ENCODE data around the gene POTEB3.
A peak's percentile ranks its signal among the peaks of the same experiment; 100 is the strongest.
"Not testable (repeated sequence)": the region's sequence is repeated elsewhere in the genome, so short reads cannot be mapped to it uniquely, and the experiment has no call there.

Gene POTEB3

DNA sequence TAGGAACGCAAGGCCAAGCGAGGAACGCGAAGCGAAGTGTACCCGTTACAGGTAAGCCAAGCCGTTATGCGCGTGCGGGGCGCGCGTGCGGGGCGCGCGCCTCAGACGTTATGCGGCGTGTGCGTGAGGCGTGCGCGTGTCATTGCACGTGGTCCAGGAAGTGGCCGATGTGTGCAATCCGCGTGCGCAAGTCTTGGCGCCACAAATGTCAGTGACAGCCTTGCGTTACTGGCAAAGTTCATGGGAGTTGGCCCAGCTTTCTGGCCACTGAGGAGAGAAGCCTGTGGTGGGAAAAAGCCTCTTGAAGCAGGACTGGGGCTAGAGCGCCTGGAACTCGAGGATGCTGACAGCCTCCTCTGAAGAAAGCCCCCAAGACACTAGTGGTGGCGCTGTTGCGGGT, at the start of gene POTEB3:
POTEB3 (minus strand) TSS at position 101 of the 400 bp plus-strand sequence. CDS start 488 bp downstream, outside the sequence.
- not testable (repeated sequence) for FAIRE-seq

DNA sequence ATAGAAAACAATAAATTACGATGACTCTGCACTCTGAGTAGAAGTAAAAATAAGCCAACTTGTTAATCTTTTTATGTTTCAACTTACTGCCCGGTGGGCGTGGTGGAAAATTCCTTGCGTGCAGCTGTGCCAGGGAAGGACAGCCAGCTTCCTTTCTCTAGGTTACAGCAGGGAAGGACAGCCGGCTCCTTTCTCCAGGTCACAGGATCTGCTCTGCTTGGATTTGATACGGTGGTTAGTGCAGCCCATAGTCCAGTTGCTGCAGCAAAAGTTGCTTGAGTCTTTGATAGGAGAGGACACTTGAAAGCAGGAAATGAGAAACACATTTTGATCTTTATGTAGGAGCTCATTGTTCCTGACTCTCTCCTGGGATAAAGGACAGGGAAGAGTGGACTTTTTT, 13.4 kb upstream of the POTEB3 start:
- not testable (repeated sequence) for FAIRE-seq

DNA sequence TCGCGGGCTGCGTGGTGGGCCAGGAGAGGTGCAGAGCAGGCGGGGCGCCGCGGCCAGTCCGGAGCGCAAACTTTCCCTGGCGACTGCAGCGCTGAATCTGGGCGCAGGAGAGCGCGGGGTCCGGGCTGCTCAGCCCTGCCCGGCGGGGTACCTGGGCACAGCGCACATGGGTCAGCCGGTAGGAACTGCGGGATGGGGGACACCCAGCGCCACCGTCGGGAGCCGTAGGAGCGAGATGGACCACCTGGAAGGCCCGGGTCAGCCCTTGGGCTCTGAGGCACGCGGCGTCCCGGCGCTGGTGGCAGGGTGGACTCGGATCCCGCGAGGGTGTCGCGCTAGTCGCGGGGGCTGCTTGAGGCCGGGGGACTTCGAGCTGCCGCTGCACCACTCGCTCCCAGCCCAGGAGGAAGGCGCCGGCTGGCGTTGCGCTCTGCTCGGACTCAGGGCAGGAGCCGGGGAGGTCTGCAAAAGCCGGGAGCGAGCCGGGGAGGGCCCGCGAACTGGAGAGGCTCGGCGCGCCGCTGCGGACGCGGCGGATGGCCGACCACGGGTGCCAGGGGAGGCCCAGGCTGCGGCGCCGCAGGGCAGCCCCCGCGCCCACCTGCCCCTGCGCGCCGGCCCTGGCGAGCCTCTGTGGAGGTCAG, 11.7 kb upstream of the POTEB3 start:
- not testable (repeated sequence) for FAIRE-seq

DNA sequence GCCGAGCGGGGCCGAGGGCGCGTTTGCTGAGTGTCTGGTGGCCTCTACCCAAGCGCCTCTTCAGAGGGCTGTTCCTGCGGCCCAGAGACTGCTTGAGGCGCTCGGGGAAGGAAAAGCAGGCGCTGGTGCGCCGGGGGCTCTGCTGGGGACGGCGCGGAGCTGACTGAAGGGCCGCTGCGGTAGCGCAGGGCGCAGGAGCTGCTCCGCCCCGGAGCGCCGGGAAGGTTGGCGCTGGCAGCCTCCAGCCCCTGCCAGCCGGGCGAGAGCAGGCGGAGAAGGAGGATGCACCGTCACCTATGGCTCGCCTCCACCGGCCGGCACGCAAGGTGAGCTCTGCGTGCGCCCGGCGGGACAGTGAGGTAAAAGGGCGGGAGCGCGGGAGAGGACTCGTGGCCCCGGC, 11.2 kb upstream of the POTEB3 start:
- not testable (repeated sequence) for FAIRE-seq

DNA sequence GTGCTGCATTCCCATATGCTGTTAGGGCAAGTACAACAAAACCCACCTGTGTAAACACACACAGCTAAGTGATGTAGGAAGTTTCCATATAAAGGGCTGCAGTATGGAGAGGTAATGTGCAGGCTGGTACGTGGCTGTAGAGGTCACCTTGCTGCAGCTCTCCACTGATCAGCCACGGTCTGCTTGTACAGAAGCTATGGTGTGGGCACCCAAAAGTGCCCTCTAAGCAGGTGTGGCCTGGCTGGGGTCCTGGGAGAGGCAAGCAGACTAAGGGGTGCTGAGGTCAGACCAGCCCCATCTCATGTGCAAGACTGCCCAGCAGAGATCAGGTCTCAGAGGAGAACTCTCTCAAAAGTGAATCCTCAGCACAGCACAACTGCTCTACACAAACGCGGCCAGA, 32.9 kb downstream of the POTEB3 start:
- not testable (repeated sequence) for FAIRE-seq

DNA sequence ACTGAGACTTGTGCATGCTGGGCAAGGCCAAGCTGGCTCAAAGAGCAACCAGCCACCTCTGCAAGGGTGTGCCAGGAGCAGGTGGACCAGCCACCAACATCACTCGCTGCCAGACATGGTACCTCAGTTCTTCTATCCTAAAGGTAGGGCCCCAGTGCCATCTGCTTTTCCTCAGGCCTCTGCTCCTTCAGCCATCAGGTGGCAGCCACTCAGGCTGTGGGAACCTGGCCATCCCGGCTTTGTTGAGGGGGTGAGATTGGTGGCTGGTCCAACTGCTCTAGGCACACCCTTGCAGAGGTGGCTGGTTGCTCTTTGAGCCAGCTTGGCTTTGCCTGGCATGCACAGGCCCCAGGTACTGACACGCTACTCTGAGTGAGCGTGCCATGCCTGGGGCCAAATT, 38.8 kb downstream of the POTEB3 start:
- FAIRE-seq, result not testable (repeated sequence)

DNA sequence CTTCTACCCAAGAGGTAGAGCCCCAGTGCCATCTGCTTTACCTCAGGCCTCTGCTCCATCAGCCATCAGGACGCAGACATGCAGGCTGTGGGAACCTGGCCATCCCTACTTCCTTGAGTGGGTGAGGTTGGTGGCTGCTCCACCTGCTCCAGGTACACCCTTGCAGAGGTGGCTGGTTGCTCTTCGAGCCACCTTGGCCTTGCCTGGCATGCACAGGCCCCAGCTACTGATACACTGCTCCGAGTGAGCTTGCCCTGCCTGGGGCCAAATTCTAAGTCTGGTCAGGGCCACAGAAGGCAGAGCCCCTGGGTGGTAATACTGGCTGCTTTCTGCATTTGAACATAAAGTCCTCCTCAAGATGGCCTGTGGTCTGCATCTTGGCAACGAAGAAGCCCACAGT, 41.2 kb downstream of the POTEB3 start:
- FAIRE-seq, result not testable (repeated sequence)

DNA sequence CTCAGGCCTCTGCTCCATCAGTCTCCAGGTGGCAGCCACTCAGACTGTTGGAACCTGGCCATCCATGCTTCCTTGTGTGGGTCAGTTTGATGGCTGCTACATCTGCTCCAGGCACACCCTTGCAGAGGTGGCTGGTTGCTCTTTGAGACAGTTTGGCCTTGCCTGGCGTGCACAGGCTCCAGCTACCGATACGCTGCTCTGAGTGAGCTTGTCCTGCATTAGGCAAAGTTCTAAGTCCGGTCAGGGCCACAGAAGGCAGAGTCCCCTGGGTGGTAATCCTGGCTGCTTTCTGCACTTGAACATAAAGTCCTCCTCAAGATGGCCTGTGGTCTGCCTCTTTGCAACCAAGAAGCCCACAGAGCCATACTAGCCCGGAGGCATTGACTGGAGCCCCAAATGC, 41.8 kb downstream of the POTEB3 start:
- FAIRE-seq, result not testable (repeated sequence)

DNA sequence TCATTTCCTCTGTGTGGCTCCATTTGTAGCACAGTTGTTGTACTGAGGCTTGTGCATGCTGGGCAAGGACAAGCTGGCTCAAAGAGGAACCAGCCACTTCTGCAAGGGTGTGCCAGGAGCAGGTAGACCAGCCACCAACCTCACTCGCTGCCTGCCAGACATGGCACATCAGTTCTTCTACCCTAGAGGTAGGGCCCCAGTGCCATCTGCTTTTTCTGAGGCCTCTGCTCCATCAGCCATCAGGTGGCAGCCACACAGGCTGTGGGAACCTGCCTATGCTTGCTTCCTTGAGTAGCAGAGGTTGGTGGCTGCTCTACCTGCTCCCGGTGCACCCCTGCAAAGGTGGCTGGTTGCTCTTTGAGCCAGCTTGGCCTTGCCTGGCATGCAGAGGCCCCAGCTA, 42.6 kb downstream of the POTEB3 start:
- not testable (repeated sequence) for FAIRE-seq

DNA sequence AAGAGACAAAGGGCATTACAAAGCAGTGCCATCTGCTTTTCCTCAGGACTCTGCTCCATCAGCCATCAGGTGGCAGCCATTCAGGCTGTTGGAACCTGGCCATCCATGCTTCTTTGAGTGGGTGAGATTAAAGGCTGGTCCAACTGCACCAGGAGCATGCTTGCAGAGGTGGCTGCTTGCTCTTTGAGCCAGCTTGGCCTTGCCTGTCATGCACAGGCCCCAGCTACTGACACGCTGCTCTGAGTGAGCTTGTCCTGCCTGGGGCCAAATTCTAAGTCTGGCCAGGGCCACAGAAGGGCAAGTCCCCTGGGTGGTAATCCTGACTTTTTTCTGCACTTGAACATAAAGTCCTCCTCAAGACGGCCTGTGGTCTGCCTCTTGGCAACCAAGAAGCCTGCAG, 43.1 kb downstream of the POTEB3 start:
- FAIRE-seq, result not testable (repeated sequence)

DNA sequence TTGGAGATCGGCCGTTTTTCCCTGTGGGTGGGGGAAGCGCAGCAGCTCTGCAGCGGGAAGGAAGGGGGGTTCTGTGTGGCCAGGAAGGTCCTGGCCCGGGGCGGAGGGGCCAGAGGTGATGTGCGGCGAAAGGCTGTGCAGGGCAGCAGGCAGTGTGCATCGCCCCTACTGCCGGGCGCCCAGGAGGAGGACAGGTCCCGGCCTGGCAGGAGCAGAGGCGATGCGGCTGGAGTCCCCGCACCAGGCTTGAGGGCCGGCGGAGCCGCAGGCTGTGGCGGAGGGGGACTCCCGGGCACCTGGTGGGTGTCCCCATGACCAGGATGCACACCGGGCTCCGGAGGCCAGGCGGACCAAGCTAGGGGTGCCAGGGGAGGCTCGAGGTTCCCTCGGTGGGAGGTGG, 54.3 kb downstream of the POTEB3 start:
- FAIRE-seq, result not testable (repeated sequence)

DNA sequence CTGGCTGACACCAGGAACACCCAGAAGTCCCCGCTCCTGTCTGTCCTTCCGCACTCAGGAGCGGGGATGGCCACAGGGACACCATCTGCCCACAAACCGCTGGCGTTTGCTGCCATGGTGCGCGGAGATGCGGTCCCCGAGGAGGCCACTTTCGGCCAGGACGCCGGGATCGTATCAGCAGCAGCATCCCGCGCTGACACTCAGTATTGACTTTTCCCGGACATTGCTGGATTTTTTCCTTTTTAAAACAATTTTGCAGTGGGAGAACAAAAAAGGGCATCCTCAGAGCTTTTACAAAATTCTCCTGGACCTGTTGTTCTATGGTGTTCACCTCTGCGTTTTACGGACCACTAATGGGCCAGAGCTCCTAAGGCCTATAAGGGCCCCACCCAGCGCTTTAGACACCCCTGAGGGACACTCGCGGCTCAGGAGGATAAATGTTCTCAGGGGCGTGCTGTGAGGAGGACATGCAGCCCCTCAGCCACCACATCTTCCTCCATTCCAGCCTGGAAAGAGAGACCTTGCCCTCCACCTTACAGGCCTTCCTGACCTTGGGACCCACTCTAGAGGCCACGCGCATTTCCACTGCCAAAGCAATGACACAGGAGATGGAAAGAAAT, 56.3 kb downstream of the POTEB3 start:
- FAIRE-seq, result not testable (repeated sequence)

DNA sequence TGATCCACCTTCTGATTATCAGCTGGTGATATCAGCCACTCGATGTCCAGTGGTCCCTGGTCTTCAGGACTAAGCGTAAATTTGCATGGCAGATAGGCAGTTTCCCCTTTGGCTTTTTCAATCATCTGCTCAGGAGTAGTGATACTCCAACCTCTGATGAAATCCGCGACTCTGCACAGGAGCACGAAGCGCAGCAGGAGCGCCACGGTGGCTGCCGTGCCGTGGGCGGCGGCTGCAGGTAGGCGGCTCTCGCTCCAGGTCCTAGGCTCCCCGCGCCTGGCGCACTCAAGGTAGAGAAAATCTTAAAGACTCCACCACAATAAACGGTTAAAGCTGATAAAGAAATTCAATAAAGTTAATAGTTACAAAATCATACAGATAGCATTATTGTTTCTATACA, 66.6 kb downstream of the POTEB3 start:
- peak; percentile 80 for FAIRE-seq

DNA sequence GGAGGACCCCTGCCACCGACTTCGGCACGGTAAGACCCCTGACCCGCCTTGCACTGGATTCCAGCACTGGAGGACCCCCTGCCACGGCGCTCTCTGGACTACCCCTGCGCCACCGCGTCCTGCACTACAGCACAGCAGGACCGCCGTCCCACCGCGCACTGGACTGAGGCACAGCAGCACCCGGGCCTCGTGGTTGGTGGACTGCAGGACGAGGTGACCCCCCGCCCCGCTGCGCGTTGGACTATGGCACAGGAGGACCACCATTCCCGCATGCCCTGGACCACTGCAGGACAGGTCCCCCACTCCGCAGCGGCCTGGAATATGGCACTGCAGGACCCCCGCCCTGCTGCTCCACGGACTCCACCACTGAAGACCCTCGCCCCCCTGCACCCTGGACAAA, 71.1 kb downstream of the POTEB3 start:
- not testable (repeated sequence) for FAIRE-seq

DNA sequence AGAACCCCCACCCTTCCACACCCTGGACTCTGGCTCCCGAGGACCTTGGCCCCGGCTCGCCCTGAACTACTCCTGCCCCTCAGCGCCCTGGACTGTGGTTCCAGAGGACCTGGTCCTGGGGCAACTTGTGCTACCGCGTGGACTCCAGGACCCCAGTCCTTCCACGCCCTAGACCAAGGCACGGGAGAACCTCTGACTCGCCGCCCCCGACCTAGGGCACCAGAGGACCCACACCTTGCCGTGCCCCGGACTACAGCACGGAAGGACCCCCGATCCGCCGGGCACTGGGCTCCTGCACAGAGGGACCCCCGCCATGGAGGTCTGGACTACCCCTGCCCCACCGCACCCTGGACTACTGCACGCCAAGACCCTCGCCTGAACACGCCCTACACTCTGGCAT, 71.7 kb downstream of the POTEB3 start:
- not testable (repeated sequence) for FAIRE-seq

All from endometrium (tissue), 2 donors.